ENCODE data around the gene IRF9.

The IRF9 gene

DNA sequence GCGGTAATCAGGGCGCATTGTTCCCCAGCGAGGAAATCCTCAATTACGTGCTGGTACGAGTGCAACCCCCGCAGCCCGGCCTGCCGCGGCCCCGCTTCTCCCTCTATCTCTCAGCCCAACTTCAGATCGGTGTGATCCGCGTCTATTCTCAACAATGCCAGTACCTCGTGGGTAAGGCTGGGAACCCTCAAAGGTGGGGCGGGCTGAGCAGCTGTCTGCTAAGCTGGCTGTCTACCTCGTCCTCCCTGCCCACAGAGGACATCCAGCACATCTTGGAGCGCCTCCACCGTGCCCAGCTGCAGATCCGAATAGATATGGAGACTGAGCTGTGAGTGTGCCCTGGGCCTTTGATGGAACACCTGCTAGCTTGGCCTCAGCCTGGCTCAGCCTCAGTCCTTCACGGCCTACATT lies 11.8 kb downstream of the IRF9 start:
- Histone ChIP-seq H3K36me3 (ENCODE audit: control insufficient read depth, insufficient read depth, low read length) (peaks cover 19% of the 10 kb centered on the region), H3K4me1 (ENCODE audit: control insufficient read depth, insufficient read depth, low read length, poor library complexity, severe bottlenecking) (peaks cover 8% of the 10 kb centered on the region), H3K27me3 (replicated peaks; ENCODE audit: control insufficient read depth, insufficient read depth, low read length, poor library complexity, severe bottlenecking) (no peaks in the 10 kb centered on the region), H3K9me3 (ENCODE audit: control insufficient read depth, low read length) (no peaks in the 10 kb centered on the region), H3K27ac (ENCODE audit: insufficient read depth, low read length, poor library complexity, severe bottlenecking) (no peak overlapping the region), H3K4me3 (ENCODE audit: insufficient read depth, low read depth, low read length, poor library complexity, severe bottlenecking) (no peak overlapping the region)
- DNase-seq: no peak

DNA sequence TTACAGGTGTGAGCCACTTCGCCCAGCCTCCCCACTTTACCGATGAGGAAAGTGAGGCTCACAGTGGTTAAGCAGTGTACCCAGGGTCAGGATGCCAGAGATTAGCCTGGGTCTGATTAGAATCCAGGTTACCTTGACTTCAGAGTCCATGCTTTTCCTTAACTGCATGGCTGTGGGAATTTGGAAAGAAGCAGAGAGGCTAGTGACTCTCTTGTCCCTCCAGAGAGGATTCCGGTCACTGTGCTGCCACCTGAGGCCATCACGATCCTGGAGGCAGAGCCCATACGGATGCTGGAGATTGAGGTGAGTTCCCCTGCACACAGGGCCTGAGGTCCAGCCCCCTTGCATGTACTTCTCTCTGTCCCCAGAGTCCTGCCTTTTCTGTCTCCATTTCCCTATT lies 15.5 kb downstream of the IRF9 start:
- no peak for DNase-seq
- Histone ChIP-seq H3K4me1 (ENCODE audit: control insufficient read depth, insufficient read depth, low read length, poor library complexity, severe bottlenecking) (peaks cover 5% of the 10 kb centered on the region), H3K27me3 (replicated peaks; ENCODE audit: control insufficient read depth, insufficient read depth, low read length, poor library complexity, severe bottlenecking) (no peaks in the 10 kb centered on the region), H3K9me3 (ENCODE audit: control insufficient read depth, low read length) (no peaks in the 10 kb centered on the region), H3K36me3 (ENCODE audit: control insufficient read depth, insufficient read depth, low read length) (peaks cover 54% of the 10 kb centered on the region), H3K4me3 (ENCODE audit: insufficient read depth, low read depth, low read length, poor library complexity, severe bottlenecking) (no peak overlapping the region), H3K27ac (ENCODE audit: insufficient read depth, low read length, poor library complexity, severe bottlenecking) (no peak overlapping the region)

DNA sequence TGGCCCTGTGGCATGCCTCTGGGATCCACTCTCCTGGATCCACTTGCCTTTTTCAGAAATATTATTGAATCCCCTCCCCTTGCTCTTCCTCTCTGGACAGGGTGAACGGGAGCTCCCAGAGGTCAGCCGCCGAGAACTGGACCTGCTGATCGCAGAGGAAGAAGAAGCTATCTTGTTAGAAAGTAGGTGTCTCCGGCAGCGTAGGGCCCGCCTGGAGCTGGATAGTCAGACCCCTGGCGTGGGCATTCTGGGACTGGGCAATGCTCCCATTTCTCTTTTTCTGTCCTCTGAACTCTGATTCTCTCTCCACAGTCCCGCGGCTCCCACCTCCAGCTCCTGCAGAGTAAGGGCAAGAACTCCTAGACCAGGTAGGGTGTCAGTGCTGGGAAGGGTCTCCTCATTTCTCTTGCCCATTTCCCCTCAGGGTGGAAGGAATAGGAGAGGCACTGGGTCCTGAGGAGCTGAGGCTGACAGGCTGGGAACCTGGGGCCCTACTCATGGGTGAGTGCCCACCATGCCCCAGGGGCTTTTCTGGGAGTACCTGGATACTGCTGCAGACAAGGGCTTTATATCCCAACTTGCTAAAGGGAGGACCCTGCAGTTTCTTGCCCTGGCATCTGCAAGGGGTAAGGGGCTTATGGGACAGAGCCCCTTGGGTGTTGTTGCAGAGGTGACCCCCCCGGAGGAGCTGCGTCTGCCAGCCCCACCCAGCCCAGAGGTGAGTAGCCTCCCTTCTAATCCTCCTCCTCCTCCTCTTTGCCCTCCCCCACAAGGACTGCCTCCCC lies 16.2 kb downstream of the IRF9 start:
- H3K9me3 ChIP-seq (ENCODE audit: control insufficient read depth, low read length): no peaks in the 10 kb centered on the region
- H3K27ac ChIP-seq (ENCODE audit: insufficient read depth, low read length, poor library complexity, severe bottlenecking): no peak overlapping the region
- no peak overlapping the region for H3K4me3 ChIP-seq (ENCODE audit: insufficient read depth, low read depth, low read length, poor library complexity, severe bottlenecking)
- no peak for DNase-seq
- no peaks in the 10 kb centered on the region for H3K4me1 ChIP-seq (ENCODE audit: control insufficient read depth, insufficient read depth, low read length, poor library complexity, severe bottlenecking)
- H3K36me3 ChIP-seq (ENCODE audit: control insufficient read depth, insufficient read depth, low read length): peaks cover 60% of the 10 kb centered on the region
- H3K27me3 ChIP-seq (replicated peaks; ENCODE audit: control insufficient read depth, insufficient read depth, low read length, poor library complexity, severe bottlenecking): no peaks in the 10 kb centered on the region

DNA sequence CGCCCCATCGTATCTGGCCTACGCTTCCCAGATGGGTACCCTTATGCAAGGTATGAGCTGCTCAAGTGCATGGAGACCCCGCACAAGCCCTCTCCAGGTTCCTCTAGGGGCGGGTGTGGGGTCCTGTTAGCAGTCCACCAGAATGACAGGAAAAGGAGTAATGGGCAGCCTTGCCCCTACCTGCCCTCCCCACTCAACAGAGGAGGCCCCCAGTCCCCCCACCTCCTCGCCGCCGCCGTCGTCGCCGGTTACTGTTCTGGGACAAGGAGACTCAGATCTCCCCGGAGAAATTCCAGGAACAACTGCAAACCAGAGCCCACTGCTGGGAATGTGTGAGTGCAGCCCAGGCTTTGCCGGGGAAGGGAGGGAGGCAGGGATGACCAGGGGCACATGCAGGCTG lies 16.8 kb downstream of the IRF9 start:
- no peaks in the 10 kb centered on the region for H3K4me1 ChIP-seq (ENCODE audit: control insufficient read depth, insufficient read depth, low read length, poor library complexity, severe bottlenecking)
- H3K27ac ChIP-seq (ENCODE audit: insufficient read depth, low read length, poor library complexity, severe bottlenecking): no peak overlapping the region
- no peaks in the 10 kb centered on the region for H3K27me3 ChIP-seq (replicated peaks; ENCODE audit: control insufficient read depth, insufficient read depth, low read length, poor library complexity, severe bottlenecking)
- no peak overlapping the region for H3K4me3 ChIP-seq (ENCODE audit: insufficient read depth, low read depth, low read length, poor library complexity, severe bottlenecking)
- no peak for DNase-seq
- H3K9me3 ChIP-seq (ENCODE audit: control insufficient read depth, low read length): no peaks in the 10 kb centered on the region
- H3K36me3 ChIP-seq (ENCODE audit: control insufficient read depth, insufficient read depth, low read length): peaks cover 67% of the 10 kb centered on the region

DNA sequence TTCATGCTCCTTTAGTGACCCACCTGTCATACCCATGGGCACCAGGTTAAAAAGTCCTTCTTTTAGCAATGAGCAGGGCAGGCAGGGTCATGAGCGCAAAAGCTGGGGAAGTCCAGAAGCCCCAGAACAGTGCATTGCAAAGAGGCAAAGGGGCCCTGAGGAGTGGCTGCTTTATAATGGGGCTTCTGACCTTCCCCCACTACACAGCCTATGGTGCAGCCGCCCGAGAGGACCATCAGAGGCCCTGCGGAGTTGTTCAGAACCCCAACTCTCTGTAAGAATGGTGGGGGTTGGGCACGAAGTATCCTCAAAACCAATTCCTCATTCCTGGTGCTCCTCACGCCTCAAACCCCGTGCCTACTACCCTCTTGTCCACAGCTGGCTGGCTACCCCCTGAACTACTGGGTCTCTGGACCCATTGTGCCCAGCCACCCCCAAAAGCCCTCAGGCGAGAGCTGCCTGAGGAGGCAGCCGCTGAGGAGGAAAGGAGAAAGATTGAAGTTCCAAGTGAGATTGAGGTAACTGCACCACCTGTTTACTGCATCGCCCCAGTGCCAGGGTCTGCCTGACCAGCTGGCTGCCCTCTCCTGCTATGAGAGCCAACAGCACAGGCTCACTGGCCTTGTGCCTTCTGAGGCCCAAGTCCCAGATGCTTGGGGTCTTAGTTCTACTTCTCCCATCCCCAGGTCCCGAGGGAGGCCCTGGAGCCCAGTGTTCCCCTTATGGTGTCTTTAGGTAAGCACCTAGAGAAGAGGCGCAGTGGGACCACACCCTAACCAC lies 17.5 kb downstream of the IRF9 start:
- no peak overlapping the region for H3K4me3 ChIP-seq (ENCODE audit: insufficient read depth, low read depth, low read length, poor library complexity, severe bottlenecking)
- H3K36me3 ChIP-seq (ENCODE audit: control insufficient read depth, insufficient read depth, low read length): peaks cover 74% of the 10 kb centered on the region
- no peaks in the 10 kb centered on the region for H3K4me1 ChIP-seq (ENCODE audit: control insufficient read depth, insufficient read depth, low read length, poor library complexity, severe bottlenecking)
- no peaks in the 10 kb centered on the region for H3K27me3 ChIP-seq (replicated peaks; ENCODE audit: control insufficient read depth, insufficient read depth, low read length, poor library complexity, severe bottlenecking)
- H3K9me3 ChIP-seq (ENCODE audit: control insufficient read depth, low read length): no peaks in the 10 kb centered on the region
- no peak for DNase-seq
- H3K27ac ChIP-seq (ENCODE audit: insufficient read depth, low read length, poor library complexity, severe bottlenecking): no peak overlapping the region

DNA sequence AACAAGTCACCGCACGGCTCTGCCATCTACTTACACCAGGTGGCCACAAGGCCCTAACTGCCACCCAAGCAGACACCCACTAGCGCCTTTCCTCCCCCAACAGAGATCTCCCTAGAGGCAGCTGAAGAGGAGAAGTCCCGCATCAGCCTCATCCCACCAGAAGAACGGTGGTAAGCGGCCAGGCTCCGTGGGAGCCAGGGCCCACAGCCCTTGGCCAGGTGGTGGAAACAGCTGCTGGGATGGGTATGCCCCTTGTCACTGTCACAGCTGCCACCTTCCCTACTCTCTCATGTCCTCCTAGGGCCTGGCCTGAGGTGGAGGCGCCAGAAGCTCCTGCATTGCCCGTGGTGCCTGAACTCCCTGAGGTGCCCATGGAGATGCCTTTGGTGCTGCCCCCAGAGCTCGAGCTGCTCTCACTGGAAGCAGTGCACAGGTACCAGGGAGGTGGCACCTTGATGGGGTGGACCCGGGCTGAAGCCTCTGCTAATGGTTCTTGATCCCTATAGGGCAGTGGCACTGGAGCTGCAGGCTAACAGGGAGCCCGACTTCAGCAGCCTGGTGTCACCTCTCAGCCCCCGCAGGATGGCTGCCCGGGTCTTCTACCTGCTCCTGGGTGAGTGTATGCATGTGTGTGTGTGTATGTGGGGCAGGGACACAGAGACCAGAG lies 18.4 kb downstream of the IRF9 start:
- Histone ChIP-seq H3K27ac (ENCODE audit: insufficient read depth, low read length, poor library complexity, severe bottlenecking) (no peak overlapping the region), H3K4me1 (ENCODE audit: control insufficient read depth, insufficient read depth, low read length, poor library complexity, severe bottlenecking) (no peaks in the 10 kb centered on the region), H3K4me3 (ENCODE audit: insufficient read depth, low read depth, low read length, poor library complexity, severe bottlenecking) (no peak overlapping the region), H3K27me3 (replicated peaks; ENCODE audit: control insufficient read depth, insufficient read depth, low read length, poor library complexity, severe bottlenecking) (no peaks in the 10 kb centered on the region), H3K36me3 (ENCODE audit: control insufficient read depth, insufficient read depth, low read length) (peaks cover 81% of the 10 kb centered on the region), H3K9me3 (ENCODE audit: control insufficient read depth, low read length) (no peaks in the 10 kb centered on the region)
- DNase-seq: no peak

DNA sequence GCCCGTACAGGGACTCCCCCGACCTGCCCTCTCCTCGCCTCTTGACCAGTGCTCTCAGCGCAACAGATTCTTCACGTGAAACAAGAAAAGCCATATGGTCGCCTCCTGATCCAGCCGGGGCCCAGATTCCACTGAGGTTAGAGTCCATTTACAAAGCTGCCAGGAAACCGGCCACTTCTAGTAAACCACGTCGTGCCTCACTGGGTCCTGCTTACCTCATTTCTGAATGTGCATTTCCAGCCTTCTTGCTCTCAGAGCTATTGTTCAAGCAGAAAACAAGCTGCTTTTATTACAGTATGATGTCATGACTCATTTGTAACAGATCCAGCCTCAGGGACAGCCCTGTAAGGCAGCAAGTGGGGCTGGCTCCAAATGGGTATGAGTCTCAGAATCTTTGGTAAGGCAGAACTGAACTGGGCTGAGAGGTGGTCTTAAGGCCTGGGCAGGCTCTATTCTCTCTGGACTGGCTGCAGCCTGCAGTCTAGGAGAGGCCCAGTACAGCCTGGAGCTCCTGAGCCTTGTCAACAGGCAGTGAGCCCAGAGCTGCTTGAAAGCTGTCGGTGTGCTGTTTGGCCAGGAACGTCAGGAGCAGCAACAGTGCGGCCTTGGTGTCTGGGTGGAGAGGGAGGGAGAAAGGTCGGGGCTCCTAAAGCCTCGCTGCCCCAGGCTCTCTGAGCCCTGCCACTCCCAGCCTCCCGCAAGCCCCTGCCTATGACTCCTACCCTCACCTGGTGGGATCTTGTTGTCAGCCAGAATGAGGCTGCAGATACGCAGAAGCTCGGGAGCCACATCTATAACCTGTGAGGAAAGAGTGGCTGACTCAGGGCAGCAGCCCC lies 19.1 kb downstream of the IRF9 start:
- Histone ChIP-seq H3K27ac (ENCODE audit: insufficient read depth, low read length, poor library complexity, severe bottlenecking) (no peak overlapping the region), H3K27me3 (replicated peaks; ENCODE audit: control insufficient read depth, insufficient read depth, low read length, poor library complexity, severe bottlenecking) (no peaks in the 10 kb centered on the region), H3K36me3 (ENCODE audit: control insufficient read depth, insufficient read depth, low read length) (peaks cover 87% of the 10 kb centered on the region), H3K4me3 (ENCODE audit: insufficient read depth, low read depth, low read length, poor library complexity, severe bottlenecking) (no peak overlapping the region), H3K4me1 (ENCODE audit: control insufficient read depth, insufficient read depth, low read length, poor library complexity, severe bottlenecking) (no peaks in the 10 kb centered on the region), H3K9me3 (ENCODE audit: control insufficient read depth, low read length) (no peaks in the 10 kb centered on the region)
- no peak for DNase-seq

DNA sequence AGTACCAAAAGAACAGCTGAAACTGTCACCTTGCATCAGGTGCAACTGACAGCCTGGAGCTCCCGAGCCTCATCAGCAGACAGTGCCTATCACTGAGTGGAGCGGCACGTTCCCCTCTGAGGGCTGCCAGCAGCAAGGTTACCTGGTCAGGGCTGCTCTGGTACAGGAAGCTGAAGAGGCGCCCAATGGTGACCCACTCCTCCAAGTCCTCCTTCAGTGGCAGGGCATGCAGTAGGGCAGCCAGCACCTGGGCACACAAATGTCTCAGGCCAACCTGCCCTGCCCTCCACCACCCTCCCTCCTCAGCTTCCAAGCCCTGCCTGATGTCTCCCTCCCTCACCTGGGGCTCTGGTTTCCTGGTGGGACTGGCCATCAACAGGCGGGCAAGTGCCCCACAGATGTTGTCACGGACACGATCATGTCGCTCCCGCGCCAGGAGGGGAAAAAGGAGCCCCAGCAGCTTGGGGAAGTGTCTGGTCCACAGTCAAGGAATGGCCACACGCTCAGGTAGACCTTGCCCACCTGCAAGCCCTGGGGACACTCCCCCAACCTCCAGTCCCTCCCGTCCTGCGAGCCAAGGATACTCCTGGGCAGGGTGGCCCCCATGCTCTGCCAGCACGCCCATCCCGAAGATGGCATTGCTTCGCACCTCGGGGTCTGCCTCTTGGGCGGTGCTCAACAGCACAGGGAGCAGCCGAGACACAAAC lies 20.5 kb downstream of the IRF9 start:
- H3K36me3 ChIP-seq (ENCODE audit: control insufficient read depth, insufficient read depth, low read length): peaks cover 95% of the 10 kb centered on the region
- no peak overlapping the region for H3K4me3 ChIP-seq (ENCODE audit: insufficient read depth, low read depth, low read length, poor library complexity, severe bottlenecking)
- H3K27ac ChIP-seq (ENCODE audit: insufficient read depth, low read length, poor library complexity, severe bottlenecking): no peak overlapping the region
- no peaks in the 10 kb centered on the region for H3K27me3 ChIP-seq (replicated peaks; ENCODE audit: control insufficient read depth, insufficient read depth, low read length, poor library complexity, severe bottlenecking)
- no peaks in the 10 kb centered on the region for H3K9me3 ChIP-seq (ENCODE audit: control insufficient read depth, low read length)
- H3K4me1 ChIP-seq (ENCODE audit: control insufficient read depth, insufficient read depth, low read length, poor library complexity, severe bottlenecking): no peaks in the 10 kb centered on the region
- DNase-seq: no peak
